ENCODE results near the gene STARD13. TPM values are rescaled to one million over a fixed set of nuclear protein-coding genes. Genes with fewer than 3 reads are reported as not detected.

Gene STARD13
- total RNA-seq, 6 experiments from 2014 or later, result 7.0 to 16.1 (median 9.8) TPM

GRCh38 chr13:33280923-33281322 lies 4.6 kb downstream of the STARD13 start:
- Histone ChIP-seq H3K27ac (peak overlapping the region in 1 of 3 donors; percentile 68), H3K36me3 (no peaks in the 10 kb centered on the region), H3K27me3 (no peaks in the 10 kb centered on the region), H3K4me3 (no peak overlapping the region), H3K9me3 (no peaks in the 10 kb centered on the region), H3K4me1 (peaks cover 0 to 65% (median 17%) of the 10 kb centered on the region in 4 donors)
- 70% methylated on average over 5 of the region's 5 CpGs for WGBS (ENCODE audit: insufficient coverage, low coverage, low lambda C conversion rate, missing lambda C conversion rate)
- intact Hi-C loops (cut with DNase I), result no loop called here
- peak in 1 of 4 donors; percentile 12 for ATAC-seq
- TF ChIP-seq POLR2A (IDR thresholded peaks at IDR 0.05), result no peak
- TF ChIP-seq, protein P1, sequence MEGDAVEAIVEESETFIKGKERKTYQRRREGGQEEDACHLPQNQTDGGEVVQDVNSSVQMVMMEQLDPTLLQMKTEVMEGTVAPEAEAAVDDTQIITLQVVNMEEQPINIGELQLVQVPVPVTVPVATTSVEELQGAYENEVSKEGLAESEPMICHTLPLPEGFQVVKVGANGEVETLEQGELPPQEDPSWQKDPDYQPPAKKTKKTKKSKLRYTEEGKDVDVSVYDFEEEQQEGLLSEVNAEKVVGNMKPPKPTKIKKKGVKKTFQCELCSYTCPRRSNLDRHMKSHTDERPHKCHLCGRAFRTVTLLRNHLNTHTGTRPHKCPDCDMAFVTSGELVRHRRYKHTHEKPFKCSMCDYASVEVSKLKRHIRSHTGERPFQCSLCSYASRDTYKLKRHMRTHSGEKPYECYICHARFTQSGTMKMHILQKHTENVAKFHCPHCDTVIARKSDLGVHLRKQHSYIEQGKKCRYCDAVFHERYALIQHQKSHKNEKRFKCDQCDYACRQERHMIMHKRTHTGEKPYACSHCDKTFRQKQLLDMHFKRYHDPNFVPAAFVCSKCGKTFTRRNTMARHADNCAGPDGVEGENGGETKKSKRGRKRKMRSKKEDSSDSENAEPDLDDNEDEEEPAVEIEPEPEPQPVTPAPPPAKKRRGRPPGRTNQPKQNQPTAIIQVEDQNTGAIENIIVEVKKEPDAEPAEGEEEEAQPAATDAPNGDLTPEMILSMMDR (IDR thresholded peaks at IDR 0.05), result no peak
- DNase-seq, result no peak

GRCh38 chr13:33280279-33280905 lies 5.2 kb downstream of the STARD13 start:
- ATAC-seq, result no peak
- peak overlapping the region in 2 of 3 donors; percentile 42 to 68 for H3K27ac ChIP-seq
- intact Hi-C loops (cut with DNase I), result no loop called here
- no peak for DNase-seq
- H3K4me1 ChIP-seq, result peaks cover 0 to 70% (median 19%) of the 10 kb centered on the region in 4 donors
- H3K27me3 ChIP-seq, result no peaks in the 10 kb centered on the region
- no peak overlapping the region for H3K4me3 ChIP-seq
- 71% methylated on average over 3 of the region's 3 CpGs for WGBS (ENCODE audit: insufficient coverage, low coverage, low lambda C conversion rate, missing lambda C conversion rate)
- H3K9me3 ChIP-seq, result no peaks in the 10 kb centered on the region
- TF ChIP-seq POLR2A (IDR thresholded peaks at IDR 0.05), result no peak
- TF ChIP-seq, protein P1 (IDR thresholded peaks at IDR 0.05), result no peak
- H3K36me3 ChIP-seq, result no peaks in the 10 kb centered on the region

DNA sequence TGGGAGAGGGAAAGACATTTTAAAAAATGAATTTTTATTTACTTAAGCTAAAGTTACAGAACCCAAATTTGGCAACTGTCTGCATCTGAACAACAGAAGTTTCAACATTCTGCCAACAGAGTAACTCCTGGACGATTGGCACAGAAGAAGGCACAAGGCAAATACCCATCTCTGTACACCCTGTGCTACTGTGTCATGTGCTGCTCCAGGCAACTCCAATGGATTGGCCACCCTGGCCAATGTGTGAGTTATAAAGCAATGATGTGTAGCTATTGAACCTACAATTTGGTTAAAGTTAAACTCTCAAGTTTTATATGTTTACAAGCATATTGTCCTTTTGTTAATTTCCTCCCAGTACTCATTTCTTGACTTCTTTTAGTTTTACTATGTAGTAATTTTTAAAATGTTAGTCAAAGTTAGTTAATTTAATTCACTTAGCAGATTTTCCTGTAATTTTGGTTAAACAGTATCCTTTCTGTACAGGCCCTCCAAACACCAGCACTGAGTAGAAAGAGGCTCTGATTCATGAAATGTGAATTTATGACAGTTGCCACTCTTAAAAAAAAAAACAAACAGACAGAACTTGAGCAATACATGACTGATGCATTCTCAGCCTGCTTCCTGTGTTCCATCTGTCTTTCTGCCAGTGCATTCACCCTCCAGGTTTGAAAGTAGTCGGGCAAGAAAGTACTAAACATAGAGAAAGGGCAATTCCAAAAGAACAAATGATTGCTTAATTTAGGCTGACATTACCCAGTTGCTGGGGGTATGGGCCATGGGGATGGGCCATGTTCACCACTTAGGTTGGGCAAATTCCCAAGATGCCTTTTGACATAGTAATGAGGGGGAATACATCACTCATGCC lies 5.9 kb downstream of the STARD13 start:
- ATAC-seq, result peak; percentile 84 to 97 (median 93)
- H3K36me3 ChIP-seq, result no peaks in the 10 kb centered on the region
- H3K4me1 ChIP-seq, result peaks cover 0 to 78% (median 20%) of the 10 kb centered on the region in 4 donors
- H3K27me3 ChIP-seq, result no peaks in the 10 kb centered on the region
- no peaks in the 10 kb centered on the region for H3K9me3 ChIP-seq
- DNase-seq, result peak; percentile 31 to 85 (median 71)
- no peak for TF ChIP-seq POLR2A (IDR thresholded peaks at IDR 0.05)
- TF ChIP-seq, protein P1 (IDR thresholded peaks at IDR 0.05), result no peak
- H3K27ac ChIP-seq, result peak overlapping the region in 2 of 3 donors; percentile 42 to 68
- H3K4me3 ChIP-seq, result no peak overlapping the region
- WGBS (ENCODE audit: insufficient coverage, low coverage, low lambda C conversion rate, missing lambda C conversion rate), result 26% methylated on average over 2 of the region's 2 CpGs
- intact Hi-C loops (cut with DNase I), result no loop called here

DNA sequence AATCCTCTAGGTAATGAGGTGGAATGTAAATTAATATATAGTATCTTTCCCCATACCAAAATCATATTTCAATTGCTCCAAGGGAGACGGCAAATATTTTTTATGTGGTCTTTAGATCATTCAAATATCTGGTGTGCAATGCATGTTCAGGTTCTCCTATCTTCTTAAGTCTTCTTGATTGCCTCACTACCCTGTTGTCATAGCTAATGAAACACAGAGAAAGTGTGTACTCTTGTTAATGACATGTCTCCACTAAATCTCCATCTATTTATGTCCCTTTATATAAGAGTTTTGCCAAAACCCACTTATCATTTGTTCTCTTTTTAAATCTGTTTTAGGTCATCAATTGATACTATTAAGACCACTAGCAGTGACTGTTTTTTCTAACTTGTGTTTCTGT lies 6.6 kb downstream of the STARD13 start:
- 0% methylated on average over 1 of the region's 1 CpG for WGBS (ENCODE audit: insufficient coverage, low coverage, low lambda C conversion rate, missing lambda C conversion rate)
- no peak for TF ChIP-seq POLR2A (IDR thresholded peaks at IDR 0.05)
- TF ChIP-seq, protein P1 (IDR thresholded peaks at IDR 0.05), result no peak
- H3K27ac ChIP-seq, result peak overlapping the region; percentile 2 to 68 (median 23)

More for the DNA sequence above, 6.6 kb downstream of the STARD13 start:
- H3K36me3 ChIP-seq, result no peaks in the 10 kb centered on the region
- H3K9me3 ChIP-seq, result no peaks in the 10 kb centered on the region
- H3K27me3 ChIP-seq, result no peaks in the 10 kb centered on the region
- ATAC-seq, result no peak
- no peak overlapping the region for H3K4me3 ChIP-seq
- no peak for DNase-seq
- H3K4me1 ChIP-seq, result peaks cover 0 to 79% (median 20%) of the 10 kb centered on the region in 4 donors
- intact Hi-C loops (cut with DNase I), result no loop called here

All from right lobe of liver (tissue), 6 donors.